HG03457 (cell line): ENCODE measurements around the gene CSF1.

Experiments
- ATAC-seq: cut with Tn5 transposase; IDR thresholded peaks from one replicate; pipeline ENCODE4 v1.9.1; 2021; ENCODE audit warnings: moderate number of reproducible peaks; ENCODE audit not compliant: unreplicated experiment

The CSF1 gene

GRCh38 chr1:109975718-109976117 lies 65.1 kb downstream of the CSF1 start:
- no peak for ATAC-seq

- no peak for ATAC-seq
Observed at GRCh38 chr1:109976762-109977161, 66.1 kb downstream of the CSF1 start.

- ATAC-seq = no peak
Observed at GRCh38 chr1:109977225-109977624, 66.6 kb downstream of the CSF1 start.

GRCh38 chr1:109977657-109978378 lies 67.2 kb downstream of the CSF1 start:
- no peak for ATAC-seq

- ATAC-seq = no peak
Observed at GRCh38 chr1:109978761-109979488, 68.3 kb downstream of the CSF1 start.

- ATAC-seq = no peak
Observed at GRCh38 chr1:109979489-109980091, 68.9 kb downstream of the CSF1 start.
